ACC112 (cell line): Measurements from ENCODE around the gene LIG3.
A peak's percentile ranks its signal among the peaks of the same experiment; 100 is the strongest.

Experiments
- H2AFZ ChIP-seq: fragments of 200-600 bp; sonication (generic); one replicate; pipeline ENCODE4 v1.6.0; 2017; ENCODE audit warnings: antibody characterized with exemption, low read length; ENCODE audit not compliant: unreplicated experiment
- H3K27ac ChIP-seq: fragments of 200-600 bp; sonication (generic); 2 replicates; pipeline ENCODE4 v1.5.1; 2014; ENCODE audit warnings: low read depth, mild to moderate bottlenecking, antibody characterized with exemption, low read length, moderate library complexity
- H3K27me3 ChIP-seq: fragments of 200-600 bp; sonication (generic); 2 replicates; pipeline ENCODE4 v1.6.1; 2014; ENCODE audit warnings: mild to moderate bottlenecking, antibody characterized with exemption, low read length, moderate library complexity, mixed read lengths; ENCODE audit not compliant: insufficient read depth
- H3K36me3 ChIP-seq: fragments of 200-600 bp; sonication (generic); 2 replicates; pipeline ENCODE4 v1.6.1; 2016; ENCODE audit warnings: mild to moderate bottlenecking, antibody characterized with exemption, low read length, moderate library complexity, mixed read lengths; ENCODE audit not compliant: insufficient read depth
- H3K4me1 ChIP-seq: fragments of 200-600 bp; sonication (generic); one replicate; pipeline ENCODE4 v1.6.1; 2016; ENCODE audit warnings: low read length, mixed read lengths; ENCODE audit not compliant: insufficient read depth, unreplicated experiment, control insufficient read depth
- H3K4me3 ChIP-seq: fragments of 200-600 bp; sonication (generic); 2 replicates; pipeline ENCODE4 v1.5.1; 2014; ENCODE audit warnings: mild to moderate bottlenecking, low read depth, low read length
- H3K79me2 ChIP-seq: fragments of 200-600 bp; sonication (generic); one replicate; pipeline ENCODE4 v1.6.0; 2016; ENCODE audit warnings: low read length; ENCODE audit not compliant: control insufficient read depth, unreplicated experiment, insufficient read depth

LIG3 gene

DNA sequence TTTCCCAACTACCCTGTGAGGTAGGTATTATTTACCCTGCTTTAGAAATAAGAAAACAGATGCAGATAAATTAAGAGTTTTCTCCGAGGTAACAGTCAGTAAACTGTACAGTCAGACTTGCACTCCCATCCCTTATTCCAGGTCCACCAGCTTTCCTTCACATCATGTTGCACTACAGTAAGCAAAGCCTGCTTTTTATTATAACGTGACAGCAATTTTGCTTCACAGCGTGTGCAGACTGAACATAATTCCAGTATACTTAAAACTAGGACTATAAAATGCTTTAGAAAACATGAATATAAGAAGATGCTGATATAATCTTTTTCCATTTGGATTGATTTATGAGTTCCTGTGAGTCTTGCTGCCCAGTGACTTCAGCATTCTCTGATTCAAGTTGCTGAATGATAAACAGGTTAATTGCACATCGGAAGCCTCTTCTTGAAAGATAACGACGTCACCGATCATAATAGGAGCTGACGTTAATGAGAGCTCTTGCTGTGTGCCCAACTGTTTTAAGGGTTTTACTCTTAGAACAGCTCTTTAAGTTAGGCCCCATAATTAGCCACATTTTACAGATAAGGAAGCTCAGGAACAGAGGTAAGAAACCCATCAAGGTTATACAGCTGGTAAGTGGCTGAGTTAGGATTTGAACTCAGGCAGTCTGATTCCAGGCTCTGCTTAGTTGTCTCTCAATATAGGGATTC, 1.4 kb downstream of the LIG3 start:
- Histone ChIP-seq H3K4me3 (peak overlapping the region; percentile 79), H3K4me1 (peaks cover 13% of the 10 kb centered on the region), H2AFZ (peak overlapping the region; percentile 3), H3K27ac (peak overlapping the region; percentile 85), H3K79me2 (peaks cover 9% of the 10 kb centered on the region), H3K27me3 (no peaks in the 10 kb centered on the region), H3K36me3 (no peaks in the 10 kb centered on the region)

DNA sequence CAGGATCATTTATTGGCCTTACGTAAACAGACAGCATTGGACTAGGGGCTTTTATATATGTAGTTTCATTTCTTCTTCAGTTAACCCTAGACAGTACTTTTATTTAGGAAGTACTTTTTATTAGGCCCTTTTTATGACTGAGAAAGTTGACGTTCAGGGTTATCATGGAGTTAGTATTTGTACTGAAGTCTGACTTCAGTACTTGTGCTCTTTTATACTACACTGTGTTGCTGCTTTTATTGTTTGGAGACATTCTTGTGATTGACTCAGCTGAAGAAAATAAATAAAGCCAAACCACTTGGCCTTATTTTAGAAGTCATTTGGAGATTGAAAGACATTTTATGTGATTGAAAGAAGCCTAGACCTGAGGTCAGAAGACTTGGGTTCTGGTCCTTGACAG, 6.9 kb downstream of the LIG3 start:
- H3K36me3 ChIP-seq: 0 out of 2 replicates have a peak, but pooled peaks cover 4% of the 10 kb centered on the region
- H3K27ac ChIP-seq: no peak overlapping the region
- H3K27me3 ChIP-seq: no peaks in the 10 kb centered on the region
- H3K79me2 ChIP-seq: peaks cover 3% of the 10 kb centered on the region
- no peak overlapping the region for H2AFZ ChIP-seq
- no peaks in the 10 kb centered on the region for H3K4me1 ChIP-seq
- H3K4me3 ChIP-seq: no peak overlapping the region

DNA sequence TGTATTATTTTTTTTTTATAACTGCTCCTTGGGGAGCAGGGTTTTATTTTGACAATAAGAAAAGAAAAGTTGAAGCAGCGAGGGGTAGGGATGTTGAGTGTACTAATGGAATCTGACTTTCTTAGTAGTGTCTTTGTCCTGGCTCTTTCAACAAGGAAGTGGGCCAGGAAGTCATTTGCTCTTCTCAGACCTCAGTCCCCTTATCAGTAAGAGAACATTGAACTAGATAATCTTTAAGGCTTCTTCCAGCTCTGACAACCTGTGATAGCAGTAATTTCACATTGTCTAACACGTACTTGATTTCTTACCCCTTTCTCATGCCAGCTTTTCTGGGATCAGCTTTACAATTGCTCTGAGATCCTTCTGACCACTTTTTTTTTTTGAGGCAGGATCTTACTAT, 8.3 kb downstream of the LIG3 start:
- H3K27ac ChIP-seq: no peak overlapping the region
- no peaks in the 10 kb centered on the region for H3K4me1 ChIP-seq
- H3K36me3 ChIP-seq: 0 out of 2 replicates have a peak, but pooled peaks cover 4% of the 10 kb centered on the region
- H3K4me3 ChIP-seq: no peak overlapping the region
- no peaks in the 10 kb centered on the region for H3K27me3 ChIP-seq
- H2AFZ ChIP-seq: no peak overlapping the region
- H3K79me2 ChIP-seq: no peaks in the 10 kb centered on the region

- H3K4me1 ChIP-seq: no peaks in the 10 kb centered on the region
- H3K27ac ChIP-seq: no peak overlapping the region
- H2AFZ ChIP-seq: no peak overlapping the region
- no peak overlapping the region for H3K4me3 ChIP-seq
- no peaks in the 10 kb centered on the region for H3K27me3 ChIP-seq
- H3K79me2 ChIP-seq: no peaks in the 10 kb centered on the region
- H3K36me3 ChIP-seq: 0 out of 2 replicates have a peak, but pooled peaks cover 4% of the 10 kb centered on the region
Measured at GRCh38 chr17:34989473-34989872, 9.2 kb downstream of the LIG3 start.

- Histone ChIP-seq H3K4me1 (no peaks in the 10 kb centered on the region), H2AFZ (no peak overlapping the region), H3K27ac (no peak overlapping the region), H3K4me3 (no peak overlapping the region), H3K79me2 (no peaks in the 10 kb centered on the region), H3K36me3 (0 out of 2 replicates have a peak, but pooled peaks cover 4% of the 10 kb centered on the region), H3K27me3 (no peaks in the 10 kb centered on the region)
Measured at GRCh38 chr17:34990921-34991365, 10.6 kb downstream of the LIG3 start.

GRCh38 chr17:34991606-34992005, 11.3 kb downstream of the LIG3 start:
- H3K79me2 ChIP-seq: no peaks in the 10 kb centered on the region
- H3K27me3 ChIP-seq: no peaks in the 10 kb centered on the region
- 0 out of 2 replicates have a peak, but pooled peaks cover 4% of the 10 kb centered on the region for H3K36me3 ChIP-seq
- no peak overlapping the region for H3K4me3 ChIP-seq
- H3K27ac ChIP-seq: no peak overlapping the region
- no peaks in the 10 kb centered on the region for H3K4me1 ChIP-seq
- no peak overlapping the region for H2AFZ ChIP-seq

DNA sequence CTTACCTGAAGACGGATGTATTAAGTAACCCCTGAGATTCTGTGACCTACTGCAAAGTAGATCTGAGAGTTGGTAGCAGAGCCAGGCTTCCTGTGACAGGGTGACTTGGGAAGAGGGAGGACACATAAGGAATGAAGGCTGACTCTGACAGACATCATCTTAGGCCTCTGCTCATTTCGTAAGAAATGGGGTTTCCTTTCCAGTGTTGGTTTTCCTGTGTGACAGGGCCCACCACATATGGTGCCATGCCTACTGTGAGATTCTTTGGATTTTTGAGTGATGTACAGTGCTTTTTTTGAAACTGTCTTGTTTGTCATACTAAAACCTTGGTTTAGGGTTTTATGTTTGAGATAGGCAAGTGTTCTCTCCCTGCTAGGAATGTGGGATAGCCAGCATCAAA, 12.7 kb downstream of the LIG3 start:
- Histone ChIP-seq H3K79me2 (no peaks in the 10 kb centered on the region), H3K27me3 (no peaks in the 10 kb centered on the region), H3K4me3 (no peak overlapping the region), H3K36me3 (0 out of 2 replicates have a peak, but pooled peaks cover 4% of the 10 kb centered on the region), H3K4me1 (no peaks in the 10 kb centered on the region), H3K27ac (no peak overlapping the region), H2AFZ (no peak overlapping the region)

GRCh38 chr17:34996422-34997285, 16.3 kb downstream of the LIG3 start:
- Histone ChIP-seq H3K4me3 (no peak overlapping the region), H3K79me2 (no peaks in the 10 kb centered on the region), H2AFZ (no peak overlapping the region), H3K27me3 (no peaks in the 10 kb centered on the region), H3K27ac (no peak overlapping the region), H3K36me3 (no peaks in the 10 kb centered on the region), H3K4me1 (peaks cover 7% of the 10 kb centered on the region)

DNA sequence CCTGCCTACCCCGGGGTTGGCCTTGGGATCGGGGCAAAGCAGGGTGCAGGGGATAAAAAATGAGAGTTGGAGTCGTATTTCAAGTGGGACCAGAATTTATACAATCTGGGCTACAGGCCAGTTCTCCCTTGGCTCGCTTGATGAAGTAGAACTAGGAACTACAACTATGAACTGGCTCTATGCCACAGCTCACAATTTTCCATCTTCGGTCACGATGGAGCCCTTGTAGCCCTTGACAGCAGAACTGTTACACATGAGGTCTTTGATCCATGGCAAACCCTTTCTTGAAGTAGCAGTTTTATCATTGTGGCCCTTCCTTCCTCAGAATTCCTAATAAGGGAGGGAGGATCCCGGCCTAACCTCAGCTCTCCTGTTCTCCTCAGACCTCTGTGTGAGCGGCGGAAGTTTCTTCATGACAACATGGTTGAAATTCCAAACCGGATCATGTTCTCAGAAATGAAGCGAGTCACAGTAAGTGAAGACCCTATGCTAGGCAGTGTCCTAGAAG, 17.1 kb downstream of the LIG3 start:
- Histone ChIP-seq H3K36me3 (no peaks in the 10 kb centered on the region), H3K27ac (no peak overlapping the region), H3K4me3 (no peak overlapping the region), H3K79me2 (no peaks in the 10 kb centered on the region), H3K27me3 (no peaks in the 10 kb centered on the region), H3K4me1 (peaks cover 9% of the 10 kb centered on the region), H2AFZ (no peak overlapping the region)

- Histone ChIP-seq H3K4me3 (no peak overlapping the region), H2AFZ (no peak overlapping the region), H3K27ac (no peak overlapping the region), H3K27me3 (no peaks in the 10 kb centered on the region), H3K4me1 (peaks cover 11% of the 10 kb centered on the region), H3K79me2 (no peaks in the 10 kb centered on the region), H3K36me3 (no peaks in the 10 kb centered on the region)
Measured at GRCh38 chr17:34998205-34998604, 17.9 kb downstream of the LIG3 start.
